CD1c-positive myeloid dendritic cell (primary cell): ENCODE results near the gene ADM2.

ENCODE experiments used
- DNase-seq: peaks from one replicate; pipeline ENCODE4 v3.0.0-alpha.2; 2016; ENCODE audit errors: extremely low spot score

Gene ADM2

GRCh38 chr22:50525858-50526107 lies 44.4 kb downstream of the ADM2 start:
- DNase-seq: no peak

DNA sequence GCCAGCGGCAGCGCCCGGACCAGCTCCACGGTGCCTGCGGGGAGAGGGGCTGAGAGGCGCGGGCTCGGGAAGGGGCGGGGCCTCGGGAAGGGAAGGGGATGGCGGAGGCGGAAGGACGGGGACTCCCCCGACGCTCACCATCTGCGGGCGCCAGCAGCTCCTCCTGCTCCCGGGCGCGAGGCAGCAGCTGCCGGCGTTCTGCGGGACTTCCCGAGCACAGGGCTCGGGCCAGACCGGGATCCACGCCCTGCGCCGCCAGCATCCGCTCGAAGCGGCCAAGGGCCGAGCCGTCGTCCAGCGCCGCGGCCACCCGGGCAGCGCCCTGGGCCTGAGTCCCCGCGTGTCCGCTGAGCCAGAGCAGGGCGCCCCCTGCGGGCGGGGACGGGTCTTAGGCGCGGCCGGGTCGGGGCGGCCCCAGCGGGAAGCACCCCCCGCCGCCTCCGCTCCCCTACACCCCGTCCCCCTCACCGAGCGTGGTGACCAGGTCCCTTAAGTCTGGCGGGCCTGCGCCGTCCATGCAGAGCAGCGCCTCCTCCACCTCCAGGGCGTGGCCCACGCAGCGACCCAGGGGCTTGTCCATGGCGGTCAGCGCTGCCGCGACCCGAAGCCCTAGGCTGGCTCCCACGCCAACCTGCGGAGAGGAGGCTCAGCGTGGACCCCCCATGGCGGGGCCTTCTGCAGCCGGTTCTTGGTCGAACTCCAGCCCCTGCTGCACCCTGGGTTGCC lies 44.9 kb downstream of the ADM2 start:
- DNase-seq: peak; percentile 84

DNA sequence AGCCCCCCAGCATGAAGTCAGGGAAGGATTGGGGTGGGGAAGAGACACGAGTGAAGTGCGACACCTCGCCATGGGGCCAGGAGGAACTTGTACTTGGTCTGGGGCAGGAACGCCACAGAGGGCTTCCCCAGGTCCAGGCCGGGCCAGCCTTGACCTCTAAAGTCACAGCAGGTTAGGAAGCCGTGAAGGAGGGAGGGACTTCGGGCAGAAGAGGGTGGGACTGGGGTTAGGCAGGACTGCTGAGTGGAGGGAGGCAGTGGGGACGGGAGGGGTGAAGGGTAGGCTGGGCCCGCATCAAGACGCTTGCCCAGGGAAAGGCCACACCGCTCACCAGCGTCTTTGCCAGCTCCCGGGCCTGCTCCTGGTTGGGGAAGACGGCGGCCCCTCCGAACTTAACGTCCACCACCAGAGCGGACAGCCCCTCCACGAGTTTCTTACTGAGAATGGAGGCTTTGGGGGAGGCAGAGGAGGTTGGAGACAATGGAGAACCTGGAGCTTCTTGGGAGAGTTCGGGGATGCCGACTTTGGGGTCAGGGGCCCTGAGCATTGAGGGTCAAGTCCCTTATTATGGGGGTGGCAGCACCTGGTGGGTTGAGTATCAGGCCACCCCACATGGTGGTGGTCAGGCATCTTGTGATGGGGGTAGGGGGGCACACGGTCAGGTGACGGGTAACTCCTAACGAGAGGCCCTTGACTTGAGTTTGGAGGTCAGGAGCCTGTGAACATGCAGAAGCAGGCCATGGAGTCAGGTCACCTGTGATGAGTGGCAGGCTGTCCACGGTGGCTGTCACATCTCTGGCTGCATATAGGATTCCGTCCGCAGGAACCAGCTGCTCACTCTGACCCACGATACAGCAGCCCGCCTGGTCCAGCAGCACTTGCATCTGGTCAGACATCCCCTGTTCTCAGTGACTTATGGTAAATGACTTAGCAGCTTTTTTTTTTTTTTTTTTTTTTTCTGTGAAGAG lies 45.8 kb downstream of the ADM2 start:
- DNase-seq: peak; percentile 71

DNA sequence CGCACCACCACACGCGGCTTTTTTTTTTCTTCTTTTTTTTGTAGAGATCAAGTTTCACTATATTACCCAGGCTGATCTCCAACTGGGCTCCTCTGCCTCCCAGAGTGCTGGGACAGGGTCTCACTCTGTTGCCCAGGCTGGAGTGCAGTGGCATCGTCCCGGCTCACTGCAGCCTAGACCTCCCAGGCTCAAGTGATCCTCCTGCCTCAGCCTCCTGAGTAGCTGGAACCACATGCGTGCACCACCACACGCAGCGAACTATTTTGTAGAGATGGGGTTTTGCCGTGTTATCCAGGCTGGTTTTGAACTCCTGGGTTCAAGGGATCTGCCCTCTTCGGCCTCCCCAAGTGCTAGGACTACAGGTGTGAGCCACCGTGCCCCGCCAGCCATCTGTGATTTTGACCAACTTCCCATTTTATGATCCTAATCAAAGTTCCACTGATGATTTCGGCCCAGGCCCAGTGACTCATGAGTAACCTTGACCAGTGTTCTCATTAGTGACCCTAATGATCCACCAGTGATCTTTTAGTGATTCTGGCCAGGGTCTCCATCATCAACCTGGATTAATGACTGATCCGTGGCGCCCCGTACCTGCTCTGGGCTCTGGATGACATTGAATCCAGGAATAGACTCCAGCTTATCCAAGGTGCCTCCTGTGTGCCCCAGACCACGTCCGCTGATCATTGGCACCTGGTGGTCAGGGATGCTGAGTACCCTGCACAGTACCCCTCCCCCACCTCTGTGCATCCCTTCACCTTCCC lies 46.8 kb downstream of the ADM2 start:
- no peak for DNase-seq

DNA sequence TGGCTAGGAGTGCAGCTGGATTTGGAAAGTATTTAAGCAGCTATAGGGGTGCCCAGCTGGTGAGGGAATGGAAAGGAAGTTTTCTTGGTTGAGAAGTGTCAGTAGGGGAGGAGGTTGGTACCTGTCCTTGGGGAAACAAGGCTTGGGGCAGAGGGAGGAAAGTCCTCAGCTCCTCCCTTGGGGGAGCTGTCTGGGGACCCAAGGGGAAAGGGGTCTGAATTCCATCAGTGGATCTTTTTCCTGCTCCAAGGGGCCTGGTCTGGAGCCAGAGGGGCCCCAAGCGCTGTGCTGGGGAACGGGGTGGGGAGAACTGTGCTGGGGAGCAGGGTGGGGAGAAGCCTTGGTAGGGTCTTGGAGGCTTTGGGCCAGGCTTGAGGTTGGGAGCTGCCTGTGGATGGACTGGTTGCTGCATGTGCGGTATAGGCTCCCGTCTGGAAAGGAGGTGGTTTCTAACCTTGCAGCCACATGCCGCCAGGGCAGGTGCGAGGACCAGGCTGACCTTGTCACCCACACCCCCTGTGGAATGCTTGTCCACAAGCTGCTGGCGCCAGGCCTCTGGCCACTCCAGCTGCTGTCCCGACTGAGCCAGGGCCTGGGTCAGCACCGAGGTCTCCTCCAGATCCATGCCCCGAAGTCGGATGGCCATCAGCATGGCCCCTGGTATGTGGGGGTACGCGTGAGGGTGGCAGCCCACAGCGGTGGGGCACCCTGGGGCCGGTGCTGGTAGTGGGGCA lies 47.5 kb downstream of the ADM2 start:
- no peak for DNase-seq

- peak; percentile 34 for DNase-seq
Measured at GRCh38 chr22:50529416-50529896, 48.1 kb downstream of the ADM2 start.

- DNase-seq: peak; percentile 92
Measured at GRCh38 chr22:50529897-50530579, 48.7 kb downstream of the ADM2 start, which contains the start of gene TYMP. TYMP (minus strand) TSS chr22:50530012; CDS start chr22:50529709, 303 bp downstream.

- DNase-seq: peak; percentile 55
Measured at GRCh38 chr22:50530580-50530876, 49.2 kb downstream of the ADM2 start.

GRCh38 chr22:50530877-50531545 lies 49.7 kb downstream of the ADM2 start:
- peak; percentile 92 for DNase-seq

GRCh38 chr22:50531546-50531961 lies 50.2 kb downstream of the ADM2 start:
- DNase-seq: peak; percentile 88

DNA sequence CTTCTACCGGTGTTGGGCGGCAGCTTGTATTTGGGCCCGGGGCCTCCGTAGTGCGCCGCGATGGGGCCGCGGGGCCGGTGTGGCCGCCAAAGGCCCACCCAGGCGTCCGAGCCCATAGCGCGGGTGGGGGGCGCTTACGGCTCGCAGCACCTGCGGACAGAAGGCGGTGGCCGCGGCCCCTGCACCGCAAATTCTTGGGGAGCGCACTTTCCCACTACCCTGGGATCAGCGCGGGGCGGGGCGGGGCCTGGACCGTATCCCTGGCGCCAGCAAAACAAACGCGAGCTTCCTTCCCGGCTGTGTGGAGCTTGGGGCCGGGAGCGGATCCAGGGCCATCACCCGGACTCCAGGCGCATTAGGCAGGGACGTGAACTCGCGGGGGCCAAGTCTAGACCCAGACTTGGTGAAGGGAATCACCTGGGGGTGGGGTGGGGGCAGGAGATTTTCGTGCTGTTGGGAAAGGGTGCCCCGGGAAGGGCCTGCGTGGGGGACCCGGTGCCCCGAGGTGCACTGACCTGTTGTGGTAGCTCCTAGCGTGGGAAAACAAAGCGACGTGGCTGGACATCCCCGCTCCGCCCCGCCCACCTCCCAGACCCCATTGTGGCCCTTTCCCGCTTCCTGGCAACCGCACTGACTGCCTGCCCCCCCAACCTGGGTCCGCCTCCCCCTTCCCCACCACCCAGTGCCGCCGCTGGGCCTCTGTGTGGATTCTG lies 50.8 kb downstream of the ADM2 start:
- peak; percentile 57 for DNase-seq

DNA sequence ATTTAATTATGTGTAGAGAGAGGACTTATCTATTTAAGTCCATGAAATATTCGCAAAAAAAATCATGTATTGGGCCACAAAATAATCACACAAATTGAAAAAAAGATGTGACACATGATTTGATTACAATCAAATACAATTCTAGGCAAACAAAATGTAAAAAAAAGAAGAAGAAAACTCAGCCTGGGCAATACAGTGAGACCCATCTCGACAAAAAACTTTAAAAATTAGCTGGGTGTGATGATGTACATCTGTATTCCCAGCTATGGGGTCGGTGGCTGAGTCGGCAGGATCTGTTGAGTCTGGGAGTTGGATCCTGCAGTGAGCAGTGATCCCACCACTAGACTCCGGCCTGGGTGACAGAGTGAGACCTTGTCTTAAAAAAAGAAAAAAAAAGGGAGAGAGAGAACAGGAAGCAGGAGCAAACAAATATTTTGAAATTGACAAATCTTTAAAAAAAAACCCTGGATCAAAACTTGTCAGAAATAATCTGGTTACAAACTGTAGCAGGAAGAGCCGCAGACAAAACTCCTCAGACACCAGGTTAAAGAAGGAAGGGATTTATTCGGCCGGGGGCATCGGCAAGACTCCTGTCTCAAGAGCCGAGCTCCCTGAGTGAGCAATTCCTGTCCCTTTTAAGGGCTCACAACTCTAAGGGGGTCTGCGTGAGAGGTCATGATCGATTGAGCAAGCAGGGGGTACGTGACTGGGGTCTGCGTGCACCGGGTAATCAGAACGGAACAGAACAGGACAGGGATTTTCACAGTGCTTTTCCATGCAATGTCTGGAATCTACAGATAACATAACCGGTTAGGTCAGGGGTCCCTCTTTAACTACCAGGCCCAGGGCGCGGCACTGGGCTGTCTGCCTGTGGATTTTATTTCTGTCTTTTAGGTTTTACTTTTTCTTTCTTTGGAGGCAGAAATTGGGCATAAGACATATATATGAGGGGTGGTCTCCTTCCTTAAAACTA lies 51.8 kb downstream of the ADM2 start:
- peak; percentile 33 for DNase-seq

DNA sequence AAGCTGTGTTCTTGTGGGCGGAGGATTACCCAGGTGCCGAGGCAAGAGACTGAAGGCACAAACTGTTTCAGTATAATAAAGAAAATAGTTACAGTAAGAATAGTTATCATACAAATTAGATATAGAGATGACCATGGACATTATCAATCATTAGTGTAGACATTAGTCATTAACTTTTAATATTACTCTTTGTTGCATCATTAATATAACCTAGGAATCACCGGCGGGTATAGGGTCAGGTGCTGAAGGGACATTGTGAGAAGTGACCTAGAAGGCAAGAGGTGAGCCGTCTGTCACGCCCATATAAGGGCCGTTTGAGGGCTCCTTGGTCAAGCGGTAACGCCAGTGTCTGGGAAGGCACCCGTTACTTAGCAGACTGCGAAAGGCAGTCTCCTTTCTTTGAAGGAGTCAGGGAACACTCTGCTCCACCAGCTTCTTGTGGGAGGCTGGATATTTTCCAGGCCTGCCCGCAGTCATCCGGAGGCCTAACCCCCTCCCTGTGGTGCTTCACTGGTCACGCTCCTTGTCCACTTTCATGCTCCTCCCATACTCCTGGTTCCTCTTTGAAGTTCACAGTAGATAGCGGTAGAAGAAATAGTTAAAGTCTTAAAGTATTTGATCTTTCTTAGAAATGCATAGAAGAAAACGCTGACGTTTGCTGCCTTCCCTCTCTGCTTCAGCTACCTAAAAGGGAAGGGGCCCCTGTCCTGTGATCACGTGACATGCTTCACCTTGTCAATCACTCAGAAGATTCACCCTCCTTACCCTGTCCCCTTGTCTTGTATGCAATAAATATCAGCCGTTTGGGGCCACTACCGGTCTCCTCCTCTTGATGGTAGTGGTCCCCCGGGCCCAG lies 52.7 kb downstream of the ADM2 start:
- DNase-seq: peak; percentile 80

DNA sequence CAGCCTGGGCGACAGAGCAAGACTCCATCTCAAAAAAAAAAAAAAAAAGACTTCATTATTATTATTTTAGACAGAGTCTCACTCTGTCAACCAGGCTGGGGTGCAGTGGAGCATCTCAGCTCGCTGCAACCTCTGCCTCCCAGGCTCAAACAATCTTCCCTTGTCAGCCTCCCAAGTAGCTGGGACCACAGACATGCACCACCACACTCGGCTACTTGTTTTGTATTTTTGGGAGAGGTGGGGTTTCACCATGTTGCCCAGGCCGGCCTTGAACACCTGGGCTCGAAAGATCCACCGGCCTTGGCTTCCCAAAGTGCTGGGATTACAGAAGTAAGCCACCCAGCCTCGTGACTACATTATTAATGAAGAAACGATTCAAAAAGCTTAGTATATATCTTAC lies 53.8 kb downstream of the ADM2 start:
- DNase-seq: peak; percentile 13
